Measurements from ENCODE around the gene WDFY1.

Gene WDFY1

GRCh38 chr2:223859070-223859469, 86.1 kb downstream of the WDFY1 start:
- Histone ChIP-seq H3K9me3 (ENCODE audit: severe bottlenecking) (no peaks in the 10 kb centered on the region), H3K36me3 (ENCODE audit: low read depth) (no peaks in the 10 kb centered on the region), H3K27ac (ENCODE audit: poor library complexity, severe bottlenecking) (no peak overlapping the region), H3K4me1 (ENCODE audit: insufficient read depth, poor library complexity, severe bottlenecking) (peaks cover 25% of the 10 kb centered on the region), H3K4me3 (ENCODE audit: severe bottlenecking) (no peak overlapping the region), H3K27me3 (ENCODE audit: insufficient read depth, poor library complexity, severe bottlenecking) (no peaks in the 10 kb centered on the region)
- ATAC-seq (ENCODE audit: low read depth): no peak
- DNase-seq (ENCODE audit: low spot score): no peak
- TF ChIP-seq, protein P1, sequence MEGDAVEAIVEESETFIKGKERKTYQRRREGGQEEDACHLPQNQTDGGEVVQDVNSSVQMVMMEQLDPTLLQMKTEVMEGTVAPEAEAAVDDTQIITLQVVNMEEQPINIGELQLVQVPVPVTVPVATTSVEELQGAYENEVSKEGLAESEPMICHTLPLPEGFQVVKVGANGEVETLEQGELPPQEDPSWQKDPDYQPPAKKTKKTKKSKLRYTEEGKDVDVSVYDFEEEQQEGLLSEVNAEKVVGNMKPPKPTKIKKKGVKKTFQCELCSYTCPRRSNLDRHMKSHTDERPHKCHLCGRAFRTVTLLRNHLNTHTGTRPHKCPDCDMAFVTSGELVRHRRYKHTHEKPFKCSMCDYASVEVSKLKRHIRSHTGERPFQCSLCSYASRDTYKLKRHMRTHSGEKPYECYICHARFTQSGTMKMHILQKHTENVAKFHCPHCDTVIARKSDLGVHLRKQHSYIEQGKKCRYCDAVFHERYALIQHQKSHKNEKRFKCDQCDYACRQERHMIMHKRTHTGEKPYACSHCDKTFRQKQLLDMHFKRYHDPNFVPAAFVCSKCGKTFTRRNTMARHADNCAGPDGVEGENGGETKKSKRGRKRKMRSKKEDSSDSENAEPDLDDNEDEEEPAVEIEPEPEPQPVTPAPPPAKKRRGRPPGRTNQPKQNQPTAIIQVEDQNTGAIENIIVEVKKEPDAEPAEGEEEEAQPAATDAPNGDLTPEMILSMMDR (IDR thresholded peaks at IDR 0.05; ENCODE audit: poor library complexity, severe bottlenecking): no peak

GRCh38 chr2:223856584-223856983, 88.6 kb downstream of the WDFY1 start:
- ATAC-seq (ENCODE audit: low read depth) (no peak), DNase-seq (ENCODE audit: low spot score) (no peak)
- peaks cover 23% of the 10 kb centered on the region for H3K4me1 ChIP-seq (ENCODE audit: insufficient read depth, poor library complexity, severe bottlenecking)
- H3K27ac ChIP-seq (ENCODE audit: poor library complexity, severe bottlenecking): no peak overlapping the region
- H3K36me3 ChIP-seq (ENCODE audit: low read depth): no peaks in the 10 kb centered on the region
- no peaks in the 10 kb centered on the region for H3K9me3 ChIP-seq (ENCODE audit: severe bottlenecking)
- H3K4me3 ChIP-seq (ENCODE audit: severe bottlenecking): no peak overlapping the region
- H3K27me3 ChIP-seq (ENCODE audit: insufficient read depth, poor library complexity, severe bottlenecking): no peaks in the 10 kb centered on the region
- TF ChIP-seq, protein P1 (IDR thresholded peaks at IDR 0.05; ENCODE audit: poor library complexity, severe bottlenecking): no peak

DNA sequence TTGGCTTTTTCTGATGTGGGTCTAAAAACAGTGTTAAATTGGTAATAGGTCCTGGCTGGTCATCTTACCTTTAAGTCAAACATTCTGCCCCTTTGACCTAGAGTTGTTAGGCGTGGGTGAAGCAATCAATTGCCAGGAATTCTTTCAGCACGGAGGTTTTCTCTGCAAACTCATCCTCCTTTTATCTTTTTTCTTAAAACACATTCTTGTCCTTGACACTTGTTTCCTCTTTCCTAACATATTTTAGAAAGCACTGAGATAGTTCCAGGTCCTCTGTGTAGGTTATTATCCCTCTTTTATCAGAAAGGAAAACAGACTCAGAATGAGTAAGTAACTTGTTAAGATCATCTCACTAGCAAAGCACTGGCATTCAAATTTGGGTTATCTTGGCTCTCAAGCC, 89.1 kb downstream of the WDFY1 start:
- Histone ChIP-seq H3K27ac (ENCODE audit: poor library complexity, severe bottlenecking) (no peak overlapping the region), H3K4me3 (ENCODE audit: severe bottlenecking) (no peak overlapping the region)

GRCh38 chr2:223855426-223855825, 89.7 kb downstream of the WDFY1 start:
- ATAC-seq (ENCODE audit: low read depth): no peak
- H3K36me3 ChIP-seq (ENCODE audit: low read depth): no peaks in the 10 kb centered on the region
- peaks cover 16% of the 10 kb centered on the region for H3K4me1 ChIP-seq (ENCODE audit: insufficient read depth, poor library complexity, severe bottlenecking)
- TF ChIP-seq, protein P1 (IDR thresholded peaks at IDR 0.05; ENCODE audit: poor library complexity, severe bottlenecking): no peak
- no peak overlapping the region for H3K4me3 ChIP-seq (ENCODE audit: severe bottlenecking)
- no peaks in the 10 kb centered on the region for H3K27me3 ChIP-seq (ENCODE audit: insufficient read depth, poor library complexity, severe bottlenecking)
- H3K27ac ChIP-seq (ENCODE audit: poor library complexity, severe bottlenecking): no peak overlapping the region
- DNase-seq (ENCODE audit: low spot score): no peak
- no peaks in the 10 kb centered on the region for H3K9me3 ChIP-seq (ENCODE audit: severe bottlenecking)

More for the DNA sequence above, 89.1 kb downstream of the WDFY1 start:
- Histone ChIP-seq H3K27me3 (ENCODE audit: insufficient read depth, poor library complexity, severe bottlenecking) (no peaks in the 10 kb centered on the region), H3K9me3 (ENCODE audit: severe bottlenecking) (no peaks in the 10 kb centered on the region), H3K36me3 (ENCODE audit: low read depth) (no peaks in the 10 kb centered on the region), H3K4me1 (ENCODE audit: insufficient read depth, poor library complexity, severe bottlenecking) (peaks cover 21% of the 10 kb centered on the region)
- no peak for ATAC-seq (ENCODE audit: low read depth)
- TF ChIP-seq, protein P1 (IDR thresholded peaks at IDR 0.05; ENCODE audit: poor library complexity, severe bottlenecking): no peak
- no peak for DNase-seq (ENCODE audit: low spot score)

DNA sequence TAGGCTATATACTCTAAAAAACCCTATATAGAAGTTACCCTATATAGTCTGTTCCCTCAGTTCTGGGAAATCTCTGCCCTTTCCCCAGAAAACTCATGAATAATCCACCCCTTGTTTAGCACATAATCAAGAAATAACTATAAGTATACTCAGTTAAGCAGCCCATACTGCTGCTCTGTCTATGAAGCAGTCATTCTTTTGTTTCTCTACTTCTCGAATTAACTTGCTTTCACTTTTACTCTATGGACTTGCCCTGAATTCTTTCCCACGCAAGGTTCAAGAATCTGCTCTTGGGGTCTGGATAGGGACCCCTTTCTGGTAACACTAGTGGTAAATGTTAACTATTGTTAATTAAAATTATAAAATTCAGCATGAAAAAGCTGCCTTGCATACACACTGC, 90.4 kb downstream of the WDFY1 start:
- no peaks in the 10 kb centered on the region for H3K9me3 ChIP-seq (ENCODE audit: severe bottlenecking)
- H3K4me3 ChIP-seq (ENCODE audit: severe bottlenecking): no peak overlapping the region
- ATAC-seq (ENCODE audit: low read depth) (no peak), DNase-seq (ENCODE audit: low spot score) (no peak)
- no peaks in the 10 kb centered on the region for H3K36me3 ChIP-seq (ENCODE audit: low read depth)
- TF ChIP-seq, protein P1 (IDR thresholded peaks at IDR 0.05; ENCODE audit: poor library complexity, severe bottlenecking): no peak
- no peak overlapping the region for H3K27ac ChIP-seq (ENCODE audit: poor library complexity, severe bottlenecking)
- peaks cover 16% of the 10 kb centered on the region for H3K4me1 ChIP-seq (ENCODE audit: insufficient read depth, poor library complexity, severe bottlenecking)
- H3K27me3 ChIP-seq (ENCODE audit: insufficient read depth, poor library complexity, severe bottlenecking): no peaks in the 10 kb centered on the region

Measured in RWPE2 (cell line).